Stimulated activated CD4-positive, alpha-beta T cell treated with anti-CD3 and anti-CD28 coated beads, Interleukin-12 subunit alpha, Interleukin-12 subunit beta, amount 100 ng/mL, for 4 hours (primary cell): ENCODE data around the gene RAMP1.
"Not testable (repeated sequence)": the region's sequence is repeated elsewhere in the genome, so short reads cannot be mapped to it uniquely, and the experiment has no call there.

Experiments used
- DNase-seq: peaks from one replicate; pipeline ENCODE4 v3.0.0-alpha.2; 2020

Gene RAMP1

DNA sequence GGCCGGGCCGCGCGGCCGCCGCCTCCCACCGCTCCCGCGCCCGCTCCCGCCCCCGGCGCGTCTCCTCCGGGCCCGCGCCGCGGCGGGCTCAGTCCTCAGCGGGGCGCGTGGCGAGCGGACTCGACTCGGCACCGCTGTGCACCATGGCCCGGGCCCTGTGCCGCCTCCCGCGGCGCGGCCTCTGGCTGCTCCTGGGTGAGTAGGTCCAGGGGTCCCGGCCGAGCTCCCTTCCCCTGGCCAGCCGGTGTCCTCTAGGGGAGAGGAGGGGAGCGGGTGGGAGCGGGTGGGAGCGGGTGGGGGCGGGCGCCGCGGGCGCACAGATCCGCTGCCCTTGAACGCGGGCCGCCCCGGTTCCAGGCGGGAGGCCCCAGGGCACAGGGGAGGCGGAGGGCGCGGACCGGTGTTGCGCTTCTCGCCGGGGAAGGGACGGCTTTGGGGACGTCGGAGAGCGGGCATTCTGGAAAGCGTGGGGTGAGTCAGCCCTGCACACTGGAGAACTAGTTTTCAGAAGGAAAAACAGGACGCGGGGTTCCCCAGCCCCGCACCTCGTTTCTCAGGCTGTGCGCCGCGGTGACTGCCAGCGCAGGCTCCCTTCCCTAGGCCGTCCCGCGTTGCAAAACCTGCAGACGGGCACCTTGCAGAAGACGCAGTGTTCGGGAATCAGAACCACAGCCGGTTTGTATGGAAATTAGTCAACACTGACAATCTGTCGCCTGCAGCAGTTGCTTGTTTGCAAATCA is at the start of gene RAMP1:
Gene RAMP1, plus strand, starts transcription at position 91 of the 740 bp plus-strand sequence. Its CDS starts 53 bp downstream, at position 144.
- DNase-seq = no peak

DNA sequence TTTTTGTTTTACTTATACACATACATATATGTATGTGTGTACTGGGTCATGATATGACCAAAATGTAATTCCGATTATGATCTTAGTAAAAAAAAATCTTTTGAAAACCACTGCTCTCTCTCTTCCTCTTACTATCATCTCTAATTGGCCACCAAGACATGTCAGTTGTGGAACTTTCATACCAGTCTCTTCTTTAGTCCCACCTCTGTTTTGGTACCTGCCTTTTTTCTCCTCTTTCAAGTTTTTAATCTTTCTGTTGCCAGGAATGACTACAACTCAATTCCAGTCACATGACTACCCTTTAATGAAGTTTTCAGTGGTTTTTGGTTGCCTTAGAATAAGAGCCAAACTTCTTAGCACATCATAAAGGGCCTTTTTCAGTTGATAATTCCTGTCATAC is 43.8 kb upstream of the RAMP1 start:
- no peak for DNase-seq

DNA sequence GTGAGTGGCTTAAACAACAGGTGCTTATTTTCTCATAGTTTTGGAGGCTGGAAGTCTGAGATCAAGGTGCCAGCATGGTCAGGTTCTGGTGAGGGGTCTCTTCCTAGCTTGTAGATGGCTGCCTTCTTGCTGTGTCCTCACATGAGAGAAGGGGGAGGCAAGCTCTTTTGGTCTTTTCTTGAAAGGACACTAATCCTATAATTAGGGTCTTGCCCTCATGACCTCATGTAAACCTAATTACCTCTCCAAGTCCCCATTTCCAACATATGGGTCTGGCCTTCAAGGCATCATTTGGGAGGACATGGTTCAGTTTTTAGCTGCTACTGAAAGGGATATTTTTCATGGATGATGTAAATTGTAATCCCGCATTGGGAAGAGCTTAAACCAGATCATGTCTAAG is 42.9 kb upstream of the RAMP1 start:
- DNase-seq = no peak

DNA sequence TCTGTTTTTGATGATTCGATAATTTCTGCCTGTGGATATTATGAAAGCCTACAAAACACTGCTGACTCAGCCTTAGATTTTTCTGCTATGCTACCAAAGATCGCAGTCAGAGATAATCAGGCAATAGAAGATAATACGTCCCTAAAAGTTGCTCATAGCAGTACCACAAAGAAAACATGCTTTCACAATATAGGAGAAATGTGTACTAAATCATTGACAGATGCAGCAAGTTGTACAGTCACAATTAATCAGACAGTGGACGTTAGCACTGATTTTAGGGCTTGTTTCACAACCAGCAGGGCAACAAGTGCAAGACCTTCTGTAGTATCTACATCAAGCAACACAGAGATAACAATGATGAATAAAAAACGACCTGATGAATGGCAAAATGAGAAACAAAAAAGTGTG is 41.4 kb upstream of the RAMP1 start:
- no peak for DNase-seq

DNA sequence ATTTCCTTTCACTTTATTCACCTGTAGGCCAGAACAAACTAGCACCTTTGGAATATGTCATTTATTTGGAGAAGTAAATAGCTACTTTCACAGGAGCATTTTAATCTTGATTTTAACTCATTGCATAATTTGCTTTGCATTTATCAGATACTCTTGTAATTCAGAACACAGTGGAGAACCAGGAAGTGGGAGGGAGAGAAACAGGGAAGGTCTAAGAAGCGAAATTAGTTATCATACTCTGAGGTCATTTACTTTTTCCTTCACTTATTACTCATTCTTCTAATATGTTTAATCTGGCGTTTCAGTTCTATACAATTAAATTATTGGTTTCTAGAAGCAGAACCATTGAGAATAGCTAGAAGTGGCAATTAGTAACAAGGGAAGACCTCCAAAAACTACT is 40.2 kb upstream of the RAMP1 start:
- DNase-seq = no peak

DNA sequence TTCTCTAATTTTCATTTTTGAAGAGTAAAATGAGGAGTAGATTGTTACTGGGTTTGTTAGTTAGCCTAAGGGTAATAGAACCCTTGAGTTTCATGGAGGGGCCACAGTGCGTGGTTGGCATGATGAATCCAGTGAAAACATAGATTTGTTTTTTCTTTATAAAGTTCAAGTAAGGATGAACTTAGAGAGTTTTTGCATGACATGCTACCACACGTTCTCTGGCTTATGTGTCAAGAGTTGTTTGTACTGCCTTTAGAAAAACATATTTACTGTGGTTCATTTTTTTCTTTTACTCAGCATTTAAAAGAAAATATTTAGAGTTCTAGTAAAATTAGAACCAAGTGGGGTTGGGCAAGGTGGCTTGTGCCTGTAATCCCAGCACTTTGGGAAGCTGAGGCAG is 39.0 kb upstream of the RAMP1 start:
- no peak for DNase-seq

DNA sequence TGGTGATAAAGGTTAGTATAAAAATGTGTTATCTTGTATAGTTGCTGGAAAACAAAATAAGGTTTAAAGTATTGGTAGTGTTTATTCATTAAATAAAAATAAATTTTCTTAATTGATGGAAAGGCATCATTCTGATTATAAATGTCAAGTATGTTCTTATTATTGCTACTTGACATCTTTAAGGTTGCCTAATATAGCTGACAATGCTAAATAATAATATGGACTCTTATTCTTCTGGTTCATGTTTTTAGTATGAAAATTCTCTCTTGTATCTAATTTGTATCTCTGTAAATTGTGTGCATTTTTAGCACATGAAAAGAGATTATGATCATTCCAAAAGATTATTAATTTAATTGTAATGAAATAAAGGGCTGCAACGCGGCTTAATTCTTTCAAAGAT is 35.9 kb upstream of the RAMP1 start:
- DNase-seq = no peak

DNA sequence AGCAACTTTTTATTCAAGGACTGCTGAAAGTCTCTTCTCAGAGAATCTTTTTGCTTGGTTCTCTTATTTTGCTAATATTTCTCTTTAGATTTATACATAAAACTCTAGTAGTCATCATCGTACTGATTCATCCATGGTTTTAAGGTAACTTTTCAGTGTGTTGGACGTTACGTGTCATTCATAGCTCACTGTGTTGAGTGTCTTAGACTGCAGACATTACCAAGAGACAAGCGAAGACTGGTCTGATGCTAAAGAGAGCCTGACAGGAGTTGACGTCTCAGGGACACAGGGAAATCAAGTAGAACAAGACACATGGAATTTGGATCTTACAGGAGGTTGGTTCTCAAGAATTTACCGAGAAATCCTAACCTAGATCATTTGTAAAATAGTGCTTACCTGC is 35.3 kb upstream of the RAMP1 start:
- DNase-seq = no peak

DNA sequence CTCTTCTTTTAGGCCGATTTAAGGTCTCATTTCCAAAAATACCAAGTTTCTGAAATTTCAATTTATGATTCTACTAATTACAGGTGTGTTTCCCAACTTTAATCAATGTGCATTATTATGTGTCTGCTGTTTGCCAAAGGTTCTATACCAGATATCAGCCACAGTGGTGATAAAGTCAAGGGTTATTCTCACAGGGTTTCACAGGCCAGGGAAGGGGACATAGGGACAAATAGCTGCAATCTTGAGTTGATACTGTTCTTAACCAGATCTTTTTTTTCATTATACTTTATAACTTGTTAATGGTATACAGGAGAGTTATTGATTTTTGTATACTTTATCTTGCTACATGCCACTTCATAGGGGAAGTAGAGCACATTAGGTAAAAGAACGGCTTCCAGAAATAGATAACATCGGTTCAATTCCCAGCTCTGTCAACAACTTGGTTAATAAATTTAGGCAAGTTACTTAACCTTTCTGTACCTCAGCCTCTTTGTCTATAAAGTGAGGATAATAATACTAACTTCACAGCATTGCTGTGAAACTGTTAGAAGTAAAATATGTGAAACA is 31.9 kb upstream of the RAMP1 start:
- no peak for DNase-seq

DNA sequence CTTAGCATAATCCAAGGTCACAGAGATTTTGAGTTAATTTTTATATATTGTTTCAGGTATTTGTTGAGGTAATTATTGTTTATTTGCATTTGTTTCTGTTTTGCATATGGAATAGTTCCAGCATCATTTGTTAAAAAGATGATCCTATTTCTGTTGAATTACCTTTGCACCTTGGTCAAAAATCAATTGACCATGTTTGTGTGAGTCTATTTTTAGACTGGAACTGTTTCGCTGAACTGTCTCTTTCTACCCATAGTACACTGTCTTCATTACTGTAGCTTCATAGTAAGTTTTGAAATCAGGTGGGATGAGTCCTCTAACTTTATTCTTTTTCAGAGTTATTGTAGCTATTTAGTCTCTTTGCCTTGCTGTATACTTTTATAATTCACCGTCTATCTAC is 28.9 kb upstream of the RAMP1 start:
- no peak for DNase-seq

DNA sequence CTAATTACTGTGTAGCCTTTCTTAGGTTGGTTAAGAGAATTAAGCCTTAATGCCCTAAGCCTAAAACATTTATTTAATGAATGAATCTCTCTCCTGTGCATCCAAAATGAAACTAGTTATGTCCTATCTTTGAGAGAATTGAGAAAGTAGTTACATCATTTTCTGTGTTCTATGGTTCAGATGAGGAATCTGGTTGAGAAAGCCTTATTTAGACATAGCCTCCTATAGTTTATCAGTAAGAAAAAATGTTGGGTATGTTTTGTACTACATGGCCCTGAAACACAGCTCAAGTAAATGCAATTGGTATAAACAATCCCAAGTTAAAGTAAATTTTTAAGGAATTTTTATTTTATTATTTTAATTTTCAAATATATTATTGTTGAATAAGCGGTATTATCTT is 25.9 kb upstream of the RAMP1 start:
- no peak for DNase-seq

DNA sequence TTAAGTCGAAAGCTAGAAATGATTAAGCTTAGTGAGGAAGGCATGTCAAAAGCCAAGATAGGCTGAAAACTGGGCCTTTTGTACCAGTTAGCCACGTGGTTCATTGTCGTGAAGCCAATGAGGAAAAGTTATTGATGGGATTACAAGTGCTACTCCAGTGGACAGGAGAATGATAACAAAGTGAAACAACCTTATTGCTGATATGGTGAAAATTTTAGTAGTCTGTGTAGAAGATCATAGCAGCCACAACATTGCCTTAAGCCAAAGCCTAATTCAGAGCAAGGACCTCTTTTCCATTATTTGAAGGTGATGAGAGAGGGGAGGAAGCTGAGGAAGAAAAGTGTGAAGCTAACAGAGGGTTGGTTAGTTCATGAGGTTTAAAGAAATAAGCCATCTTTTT is 24.1 kb upstream of the RAMP1 start:
- DNase-seq = no peak

DNA sequence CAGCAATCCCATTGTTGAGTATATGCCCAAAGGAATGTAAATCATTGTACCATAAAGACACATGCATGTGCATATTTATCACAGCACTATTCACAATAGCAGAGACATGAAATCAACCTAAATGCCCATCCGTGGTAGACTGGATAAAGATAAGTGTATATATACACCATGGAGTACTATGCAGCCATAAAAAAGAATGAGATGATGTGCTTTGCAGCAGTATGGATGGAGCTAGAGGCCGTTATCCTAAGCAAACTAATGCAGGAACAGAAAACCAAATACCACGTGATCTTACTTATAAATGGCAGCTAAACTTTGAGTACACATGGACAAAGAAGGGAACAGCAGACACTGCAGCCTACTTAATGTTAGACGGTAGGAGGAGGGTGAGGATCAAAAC is 18.4 kb upstream of the RAMP1 start:
- DNase-seq = no peak

DNA sequence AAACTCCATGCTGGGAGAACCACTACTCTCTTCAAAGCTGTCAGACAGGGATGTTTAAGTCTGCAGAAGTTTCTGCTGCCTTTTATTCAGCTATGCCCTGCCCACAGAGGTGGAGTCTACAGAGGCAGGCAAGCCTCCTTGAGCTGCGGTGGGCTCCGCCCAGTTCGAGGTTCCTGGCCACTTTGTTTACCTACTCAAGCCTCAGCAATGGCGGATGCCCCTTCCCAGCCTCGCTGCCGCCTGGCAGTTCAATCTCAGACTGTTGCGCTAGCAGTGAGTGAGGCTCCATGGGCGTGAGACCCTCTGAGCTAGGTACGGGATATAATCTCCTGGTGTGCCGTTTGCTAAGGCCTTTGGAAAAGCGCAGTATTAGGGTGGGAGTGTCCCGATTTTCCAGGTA is 10.5 kb upstream of the RAMP1 start:
- not testable (repeated sequence) for DNase-seq

DNA sequence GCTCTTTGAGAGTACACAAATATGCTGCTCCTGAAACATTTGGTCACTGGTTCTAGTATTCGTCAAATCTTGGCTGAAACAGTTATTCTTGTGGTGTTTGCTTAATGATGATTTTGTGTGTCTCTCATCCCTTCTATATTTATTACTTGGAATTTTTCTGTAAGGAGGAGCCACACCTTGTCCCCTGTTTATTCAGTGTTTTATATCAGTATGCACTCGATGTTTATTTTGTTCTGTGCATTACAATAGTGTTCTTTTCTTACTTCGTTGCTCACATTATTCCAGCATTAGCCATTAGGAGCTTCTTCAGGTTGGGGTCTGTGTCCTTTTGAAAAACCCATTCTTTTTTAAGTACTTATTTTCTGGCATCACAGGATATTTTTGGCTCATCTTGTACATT is 5.1 kb upstream of the RAMP1 start:
- DNase-seq = no peak

DNA sequence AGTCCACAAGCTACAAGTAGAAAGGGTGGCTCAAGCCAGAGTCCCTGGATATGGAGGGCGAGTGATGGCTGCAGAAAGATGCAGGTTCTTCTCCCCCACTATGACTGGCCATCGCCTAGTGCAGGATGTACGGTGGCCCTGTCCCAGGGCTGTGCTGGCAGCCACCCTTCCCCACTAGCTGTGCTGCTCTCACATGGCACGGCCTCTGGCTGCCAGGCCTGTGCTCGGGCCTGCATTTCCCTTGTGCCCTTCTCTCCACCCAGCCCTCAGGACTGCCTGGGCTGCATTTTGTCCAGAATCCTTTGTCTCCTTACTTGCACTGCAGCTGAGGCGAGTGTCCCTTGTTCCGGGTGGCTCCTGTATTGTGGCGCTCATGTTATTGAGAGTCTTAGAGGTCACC is 1.6 kb upstream of the RAMP1 start:
- DNase-seq = no peak

DNA sequence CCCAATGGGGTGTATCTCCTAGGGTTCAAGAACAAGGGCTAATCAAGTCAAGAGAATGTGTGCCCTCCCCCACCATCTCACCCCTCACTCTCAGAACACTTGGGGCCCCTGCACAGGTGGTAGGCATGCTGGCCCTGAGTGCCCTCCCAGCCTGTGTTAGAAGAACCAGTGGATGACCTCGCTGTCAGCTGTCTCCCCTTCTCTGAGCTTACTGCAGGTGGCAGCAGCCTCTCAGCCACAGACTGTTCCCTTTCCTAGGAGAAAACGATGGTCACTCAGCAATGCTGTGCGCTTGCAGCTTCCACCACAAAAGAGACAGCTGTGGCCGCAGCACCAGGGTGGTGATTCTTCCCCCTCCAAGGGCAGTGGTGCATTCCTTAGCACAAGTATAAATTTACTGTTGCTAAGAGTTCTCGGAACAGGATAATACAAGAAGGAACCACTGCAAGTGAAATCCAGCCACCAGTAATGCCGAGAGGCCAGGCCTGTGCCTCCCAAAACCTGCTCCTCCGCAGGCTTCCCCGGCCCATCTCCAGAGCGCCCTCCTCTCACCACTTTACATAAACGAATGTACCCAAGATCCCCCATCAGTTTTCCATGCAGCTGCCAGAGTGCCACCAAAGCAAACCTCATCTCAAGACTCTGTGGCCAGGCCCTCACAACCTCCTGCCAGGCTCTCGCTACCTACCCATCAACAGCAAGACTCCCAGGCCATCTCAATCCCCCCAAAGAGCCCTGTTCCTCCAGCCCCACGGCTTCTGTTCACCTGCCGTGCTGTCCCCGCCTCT is 935 bp upstream of the RAMP1 start:
- DNase-seq = no peak

DNA sequence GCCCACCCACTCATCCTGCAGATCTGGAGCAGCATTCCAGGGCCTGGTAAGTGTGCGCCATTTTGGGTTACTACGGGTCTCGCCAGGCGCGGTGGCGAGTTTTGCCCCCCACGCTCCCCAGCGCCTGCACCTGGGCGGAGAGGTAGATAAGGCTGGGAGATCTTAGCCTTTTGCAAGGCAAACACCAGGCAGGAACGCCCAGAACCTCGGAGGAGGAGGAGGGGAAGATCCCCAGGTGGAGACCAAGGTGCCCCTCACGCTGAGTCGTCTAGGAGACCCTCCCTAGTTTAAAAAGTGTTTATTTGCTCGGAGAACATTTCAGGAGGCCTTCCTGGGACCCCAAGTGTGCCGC is 365 bp upstream of the RAMP1 start:
- DNase-seq = no peak

DNA sequence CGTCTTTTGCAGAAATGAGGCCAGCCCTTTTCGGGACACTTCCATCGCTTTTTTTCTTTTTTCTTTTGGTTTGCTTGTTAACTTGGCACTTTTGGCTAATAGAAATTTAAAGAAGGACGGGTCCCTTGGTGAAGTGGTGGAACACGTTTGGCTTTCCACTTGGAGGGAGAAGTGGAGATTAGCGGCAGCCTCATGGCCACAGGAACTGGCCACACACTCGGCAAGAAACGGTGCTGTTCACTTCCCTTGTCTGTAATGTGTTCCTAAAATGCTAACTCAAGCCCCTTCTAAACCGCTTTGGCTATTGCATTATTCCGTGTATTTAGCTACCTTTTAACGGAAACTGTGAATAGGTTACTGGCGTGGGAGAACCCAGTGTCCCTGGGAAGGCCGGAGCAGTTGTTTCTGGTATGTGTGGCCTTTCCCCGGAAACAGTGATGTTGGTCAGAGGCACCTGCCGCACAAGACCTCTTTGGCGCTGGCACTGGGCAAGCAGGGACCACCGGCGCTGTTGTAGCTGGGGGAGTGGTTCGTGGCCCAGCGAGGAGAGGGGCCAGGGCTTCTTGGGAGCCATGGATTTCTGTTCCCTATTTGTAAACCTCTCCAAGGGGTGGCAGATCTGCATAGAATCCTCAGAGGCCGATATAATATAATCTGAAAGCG is 981 bp downstream of the RAMP1 start:
- no peak for DNase-seq

DNA sequence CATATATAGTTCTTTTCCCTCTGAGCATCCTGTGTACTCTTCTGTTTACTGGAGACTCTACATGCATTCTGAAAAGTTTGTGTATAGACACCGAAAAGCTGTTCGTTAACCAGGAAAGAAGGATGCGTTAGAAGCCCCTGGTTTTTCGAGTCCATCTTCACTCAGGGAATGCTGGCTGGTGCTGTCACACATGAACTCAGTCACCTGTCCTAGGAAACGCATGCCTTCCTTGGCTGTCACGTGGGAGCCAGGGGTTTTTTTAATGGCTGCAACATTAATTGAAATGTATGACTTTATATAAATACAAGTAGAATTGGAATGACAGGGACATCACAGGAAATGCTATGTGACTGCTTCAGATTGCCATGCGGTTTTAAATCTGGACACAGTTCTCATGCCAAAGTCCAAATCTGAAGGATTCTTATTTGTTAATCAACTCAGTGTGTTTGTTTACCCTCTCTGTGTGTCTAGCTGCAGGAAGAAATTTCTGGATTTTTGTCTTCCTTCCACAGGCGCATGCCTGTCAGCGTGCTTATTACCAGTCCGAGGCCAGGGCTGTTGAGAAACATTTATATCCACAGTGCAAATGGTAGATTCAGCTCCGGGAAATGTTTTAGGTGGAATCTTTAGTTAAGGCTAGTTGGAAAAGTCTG is 2.6 kb downstream of the RAMP1 start:
- no peak for DNase-seq

DNA sequence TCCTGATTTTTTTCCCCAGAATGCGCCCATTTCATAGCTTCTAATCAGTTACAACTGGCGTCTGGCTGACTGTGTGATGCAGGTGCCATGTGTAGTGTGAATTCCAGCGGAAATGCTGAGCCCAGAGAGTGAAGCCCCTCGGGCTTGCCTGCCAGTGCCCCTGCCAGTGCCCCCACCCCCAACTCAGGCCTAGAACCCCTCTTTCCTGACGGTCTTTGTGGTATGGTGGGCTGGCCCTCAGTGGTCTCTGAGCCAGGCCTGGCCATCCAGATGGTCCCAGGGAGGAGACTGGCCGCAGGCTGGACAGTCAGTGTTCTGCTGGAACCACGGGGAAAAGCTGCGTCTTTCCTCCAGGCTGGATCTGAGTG is 3.1 kb downstream of the RAMP1 start:
- no peak for DNase-seq

DNA sequence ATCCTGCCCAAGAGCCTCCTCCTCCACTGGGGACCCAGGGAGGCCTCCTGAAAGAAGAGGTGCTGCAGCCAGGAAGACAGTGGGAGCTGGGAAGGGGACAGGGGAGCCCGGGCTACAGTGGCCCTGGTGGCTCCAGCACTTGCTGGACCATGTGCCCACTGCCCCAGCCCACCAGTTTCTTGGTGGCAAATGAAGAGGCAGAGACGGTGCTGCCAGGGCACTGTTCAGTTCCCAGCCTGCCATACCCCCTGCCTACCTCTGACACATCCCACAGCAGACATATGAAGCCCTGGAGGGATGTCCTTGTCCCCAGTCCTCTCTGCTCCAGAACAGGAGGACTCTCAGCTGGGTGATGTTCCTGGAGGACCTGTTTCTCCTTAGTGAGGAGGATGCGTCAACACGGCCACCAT is 3.7 kb downstream of the RAMP1 start:
- DNase-seq = no peak

DNA sequence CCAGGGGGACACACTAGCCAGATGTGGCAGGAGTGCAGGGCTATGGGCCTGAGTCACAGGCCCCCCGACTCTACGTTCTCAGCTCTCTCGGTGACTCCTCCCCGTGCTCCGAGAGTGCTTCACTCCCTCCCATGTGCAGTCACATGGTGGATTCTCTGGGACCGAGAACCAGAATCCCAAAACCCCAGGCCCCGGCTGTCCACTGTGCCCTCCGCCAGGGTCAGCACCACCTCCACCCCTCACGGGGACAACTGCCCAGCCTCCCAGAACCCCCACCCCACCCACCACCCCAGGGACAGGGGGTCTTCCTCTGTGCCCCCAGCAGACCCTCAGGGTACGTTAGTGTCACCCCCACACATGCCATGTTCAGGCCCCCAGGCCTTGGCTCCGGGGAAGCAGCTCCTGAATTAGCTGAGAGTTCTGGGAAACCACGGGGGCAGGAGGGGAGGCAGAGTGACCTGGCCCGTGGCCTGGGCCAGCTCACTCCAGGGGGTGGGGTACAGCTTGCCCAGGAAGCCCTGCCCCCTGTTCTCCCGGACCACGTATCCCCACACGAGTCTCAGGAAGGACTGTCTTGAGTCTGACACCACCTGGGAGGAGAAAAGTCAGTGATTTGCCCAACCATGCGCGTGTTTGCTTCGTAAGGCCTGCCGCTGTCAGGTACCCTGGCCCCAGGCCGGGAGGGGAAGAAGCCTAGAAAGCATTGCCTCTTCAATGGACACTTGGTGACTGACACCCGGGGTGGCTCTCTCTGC is 4.4 kb downstream of the RAMP1 start:
- DNase-seq = no peak
